ENCODE results near the gene NREP.
"Not testable (repeated sequence)": the region's sequence is repeated elsewhere in the genome, so short reads cannot be mapped to it uniquely, and the experiment has no call there.

NREP gene

GRCh38 chr5:111735583-111736270 is 21.3 kb downstream of the NREP start:
- DNase-seq: peak; percentile 19

DNA sequence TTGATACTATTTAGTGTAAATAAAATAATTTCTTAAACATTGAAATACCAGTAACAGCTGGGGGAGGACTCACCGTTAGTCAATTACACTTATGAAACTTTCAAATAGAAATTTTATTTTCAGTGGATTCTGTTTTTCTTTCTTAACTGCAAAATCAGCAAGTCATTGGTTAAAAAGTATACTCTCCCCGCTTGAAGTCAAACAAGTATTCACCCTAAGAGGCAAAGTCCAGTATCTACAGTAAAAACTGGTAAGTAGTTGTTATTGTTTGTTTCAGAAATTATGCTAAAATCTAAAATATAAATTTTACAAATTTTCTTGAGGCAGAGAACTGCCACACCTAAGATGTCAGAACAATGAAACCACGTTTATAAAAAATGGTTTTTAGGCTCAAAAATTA is 22.4 kb downstream of the NREP start:
- no peak for DNase-seq

DNA sequence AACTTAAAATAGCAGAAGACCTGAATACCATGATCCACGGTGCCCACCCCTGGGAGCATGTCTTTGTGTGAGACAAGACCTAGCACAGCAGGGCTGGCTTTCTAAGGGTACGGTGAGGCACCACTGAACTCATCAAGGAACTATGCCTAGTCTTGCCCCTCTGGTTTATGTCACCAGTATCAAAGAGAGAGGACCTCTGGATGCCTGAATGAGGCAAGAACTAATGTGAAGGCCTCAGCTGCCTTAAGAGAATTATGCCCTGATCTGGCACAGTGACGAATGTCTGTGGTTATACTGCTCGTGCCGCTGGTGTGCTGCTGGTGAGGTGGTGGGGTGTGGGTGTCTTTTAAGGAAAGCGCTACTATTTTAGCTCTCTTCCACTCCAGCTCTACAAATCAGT is 23.0 kb downstream of the NREP start:
- no peak for DNase-seq

- DNase-seq: no peak
Measured at GRCh38 chr5:111733571-111733970, 23.4 kb downstream of the NREP start.

- no peak for DNase-seq
Measured at GRCh38 chr5:111731638-111732037, 25.4 kb downstream of the NREP start.

DNA sequence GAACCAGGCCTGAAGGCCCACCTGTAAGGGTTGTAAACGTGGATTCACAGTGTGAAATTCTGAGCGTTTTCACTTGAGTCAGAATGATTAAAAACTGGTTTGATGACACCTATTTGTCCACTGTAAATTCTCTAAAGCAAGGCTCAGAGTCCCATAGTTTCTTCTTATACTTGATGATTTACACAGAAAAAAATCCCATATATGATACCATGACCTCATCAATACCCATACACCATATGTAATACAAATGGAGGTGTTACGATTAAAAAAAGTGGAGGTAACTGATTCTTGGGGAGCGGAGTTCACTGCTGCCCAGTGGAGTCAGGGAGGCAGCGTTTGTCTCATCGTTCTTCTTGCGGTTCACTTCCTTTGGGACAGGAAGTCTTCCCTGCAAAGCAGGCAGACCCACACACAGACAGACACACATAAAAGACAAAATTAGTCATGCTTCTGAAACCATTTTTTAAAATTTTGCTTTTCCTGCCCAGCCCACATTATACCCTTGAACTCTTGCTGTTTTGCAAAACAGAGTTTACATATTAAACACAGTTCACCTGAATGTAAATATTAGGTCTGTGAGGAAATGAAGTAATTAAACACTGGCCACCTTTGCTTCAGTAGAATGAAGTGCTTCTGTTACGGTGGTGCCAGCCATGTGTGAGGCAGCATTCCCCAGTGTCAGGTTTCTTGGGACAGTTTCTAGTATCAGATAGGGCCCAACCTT is 26.2 kb downstream of the NREP start:
- no peak for DNase-seq

- DNase-seq: no peak
Measured at GRCh38 chr5:111728941-111729340, 28.1 kb downstream of the NREP start.

GRCh38 chr5:111726986-111727385 is 30.0 kb downstream of the NREP start:
- DNase-seq: no peak

GRCh38 chr5:111722140-111722539 is 34.9 kb downstream of the NREP start:
- no peak for DNase-seq

DNA sequence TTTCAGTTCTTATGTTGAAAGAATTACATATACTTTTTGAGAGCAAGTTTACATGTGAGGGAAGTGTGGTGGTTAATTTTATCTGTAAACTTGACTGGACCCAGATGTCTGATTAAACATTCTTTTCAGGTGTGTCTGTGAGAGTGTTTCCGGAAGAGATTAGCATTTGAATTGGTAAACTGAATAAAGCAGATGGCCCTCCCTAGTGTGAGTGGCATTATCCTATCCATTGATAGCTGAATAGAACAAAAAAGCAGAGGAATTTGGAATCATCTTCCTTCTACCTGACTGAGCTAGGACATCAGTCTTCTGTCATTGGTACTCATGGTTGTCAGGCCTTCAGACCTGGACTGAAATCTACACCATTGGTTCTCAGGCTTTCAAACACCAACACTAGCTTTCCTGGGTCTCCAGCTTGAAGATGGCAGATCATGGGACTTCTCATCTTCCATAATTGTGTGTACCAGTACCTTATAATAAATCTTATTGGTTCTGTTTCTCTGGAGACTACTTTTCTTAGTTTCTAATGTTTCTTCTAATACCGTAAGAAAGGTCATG is 36.6 kb downstream of the NREP start:
- DNase-seq: no peak

- DNase-seq: no peak
Measured at GRCh38 chr5:111719773-111720172, 37.2 kb downstream of the NREP start.

DNA sequence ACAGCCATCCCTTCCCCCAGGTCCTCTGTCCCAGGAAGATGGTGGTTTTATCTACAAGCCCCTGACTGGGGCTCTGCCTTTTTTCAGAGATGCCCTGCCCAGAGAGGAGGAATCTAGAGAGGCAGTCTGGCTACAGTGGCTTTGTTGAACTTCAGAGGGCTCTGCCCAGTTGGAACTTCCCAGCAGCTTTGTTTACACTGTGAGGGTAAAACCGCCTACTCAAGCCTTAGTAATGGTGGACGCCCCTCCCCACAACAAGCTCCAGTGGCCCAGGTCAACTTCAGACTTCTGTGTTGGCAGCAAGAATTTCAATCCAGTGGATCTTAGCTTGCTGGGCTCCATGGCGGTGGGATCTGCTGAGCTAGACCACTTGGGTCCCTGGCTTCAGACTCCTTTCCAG is 40.2 kb downstream of the NREP start:
- not testable (repeated sequence) for DNase-seq

DNA sequence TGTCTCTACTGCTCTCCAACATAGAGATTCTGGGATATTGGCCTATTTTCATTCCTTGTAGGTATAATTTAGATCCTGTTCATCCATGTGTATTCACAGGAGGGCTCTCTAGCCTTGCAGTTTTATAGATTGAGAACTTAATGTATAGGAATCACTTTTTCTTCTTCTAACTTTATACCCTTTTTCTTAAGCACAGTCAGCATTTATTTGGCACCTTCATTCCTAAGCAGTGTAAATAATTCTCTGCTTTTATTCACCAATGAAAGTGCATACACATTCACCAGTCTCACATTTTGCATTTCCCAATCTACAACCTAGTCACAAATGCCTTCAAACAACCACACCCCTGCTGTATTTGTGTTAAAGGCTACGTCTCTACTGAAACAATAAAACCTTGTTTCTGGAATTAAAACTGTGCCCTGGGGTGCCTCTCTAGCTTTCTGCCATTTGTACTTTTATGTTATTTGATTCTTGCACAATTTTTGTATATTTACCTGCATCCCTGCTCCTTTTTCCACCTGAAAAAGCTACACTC is 49.3 kb downstream of the NREP start:
- DNase-seq: no peak

- no peak for DNase-seq
Measured at GRCh38 chr5:111706345-111706744, 50.6 kb downstream of the NREP start.

DNA sequence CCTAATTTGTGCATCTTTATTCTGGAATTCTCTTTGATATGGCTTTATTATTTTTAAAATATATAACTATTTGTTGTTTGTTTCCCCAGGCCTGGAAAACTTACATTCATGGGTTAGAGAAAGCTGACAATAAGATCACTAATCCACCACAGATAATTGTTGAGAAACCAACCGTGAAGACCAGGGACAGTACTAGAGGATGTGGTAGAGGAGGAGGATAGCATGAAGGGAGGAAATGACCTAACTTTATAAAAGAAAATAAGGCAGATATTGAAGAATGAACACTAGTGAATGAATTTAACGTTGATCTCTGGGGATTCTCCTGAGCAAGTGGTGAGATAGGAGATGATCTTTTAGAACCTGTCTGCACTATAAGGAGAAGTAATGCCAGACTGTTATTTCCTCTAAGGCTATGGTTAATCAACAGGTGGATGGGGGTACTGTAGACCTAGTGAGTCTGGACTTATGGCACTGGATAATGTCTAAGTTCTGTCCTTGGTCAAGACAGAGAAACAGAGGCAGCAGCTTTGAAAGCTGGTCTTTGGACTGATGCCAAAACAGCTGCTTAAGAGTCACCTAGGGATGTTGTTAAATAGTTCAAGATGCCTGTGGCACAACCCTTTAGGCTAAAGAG is 52.4 kb downstream of the NREP start:
- no peak for DNase-seq

- DNase-seq: no peak
Measured at GRCh38 chr5:111703662-111704061, 53.3 kb downstream of the NREP start.

- DNase-seq: no peak
Measured at GRCh38 chr5:111699976-111700375, 57.0 kb downstream of the NREP start.

DNA sequence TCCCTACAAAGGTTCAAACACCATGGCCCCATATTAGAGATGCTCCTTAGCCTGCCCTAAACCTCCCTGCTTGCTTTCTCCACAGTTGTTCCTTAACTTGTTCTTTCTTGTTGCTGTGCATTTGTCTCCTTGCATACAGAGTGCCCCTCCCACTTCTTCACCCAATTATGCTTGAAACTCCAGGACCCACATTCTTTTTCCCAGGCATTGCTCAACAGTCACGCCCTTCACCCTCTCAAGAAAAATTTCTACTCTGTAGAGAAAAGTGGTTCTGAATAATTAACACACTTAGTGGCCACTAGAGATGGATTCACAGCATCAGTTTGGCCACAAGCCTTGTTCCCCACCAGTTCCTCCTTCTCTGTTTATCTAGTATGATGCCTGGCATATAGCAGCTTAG is 57.7 kb downstream of the NREP start:
- DNase-seq: no peak

DNA sequence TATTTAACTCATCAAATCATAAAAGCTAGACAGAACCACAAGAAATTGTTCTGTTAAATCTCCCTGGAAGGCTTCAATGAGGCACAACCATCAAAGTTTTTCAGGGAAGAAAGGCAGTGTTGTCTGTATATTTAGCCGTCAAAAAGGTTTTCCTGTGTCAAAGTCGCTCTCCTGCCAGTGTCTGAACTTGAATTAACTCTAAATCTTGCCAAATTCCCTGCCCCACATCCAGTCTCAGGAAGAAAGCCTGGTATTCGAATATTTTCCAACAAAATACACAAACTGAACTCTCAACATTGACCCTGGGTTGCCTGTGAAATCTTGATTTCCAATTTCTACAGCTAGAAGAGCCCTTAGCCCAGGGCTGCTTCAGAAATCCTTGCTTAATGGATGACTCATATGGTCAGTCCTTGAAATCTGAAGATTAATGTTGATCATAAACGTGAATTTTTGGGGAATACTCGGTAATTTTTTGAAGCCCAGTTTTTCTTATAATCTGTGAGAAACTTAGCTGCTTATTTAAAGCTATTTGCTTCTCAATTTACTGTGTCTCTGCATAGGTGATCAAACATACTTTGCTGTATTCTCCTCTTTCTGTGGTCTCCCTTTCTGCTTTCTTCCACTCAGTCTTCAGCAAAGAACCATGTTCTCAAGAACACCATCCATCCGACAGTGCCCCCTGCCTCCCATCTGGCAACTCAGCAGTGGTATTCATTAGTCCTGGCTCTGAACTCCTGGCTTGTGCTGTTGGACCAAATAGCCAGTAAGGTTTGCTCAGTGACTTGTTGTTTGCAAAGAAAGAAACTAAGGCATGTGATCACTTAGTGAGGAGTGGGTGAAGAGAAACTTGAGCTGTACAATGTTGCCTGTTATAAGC is 58.9 kb downstream of the NREP start:
- DNase-seq: no peak

- DNase-seq: no peak
Measured at GRCh38 chr5:111697215-111697614, 59.8 kb downstream of the NREP start.

DNA sequence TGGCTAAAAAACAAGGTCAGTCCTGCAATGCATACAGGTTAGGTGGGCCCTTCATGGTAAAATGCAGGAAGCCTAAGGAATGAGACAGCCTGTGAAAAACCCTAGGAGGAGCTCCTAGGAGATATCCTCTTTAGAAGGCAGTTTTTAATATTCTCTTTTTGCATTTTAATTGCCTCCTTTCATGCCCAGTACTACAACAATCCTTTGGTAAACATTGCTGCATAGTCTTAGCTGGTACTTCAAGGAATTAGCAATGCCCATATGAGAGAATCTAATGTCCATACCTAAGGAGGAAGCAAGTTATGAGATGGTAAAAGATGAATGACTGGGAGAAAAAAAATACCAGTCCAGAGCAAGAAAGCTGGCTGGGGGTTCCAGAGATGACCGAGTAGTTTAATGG is 61.0 kb downstream of the NREP start:
- DNase-seq: no peak

- no peak for DNase-seq
Measured at GRCh38 chr5:111694133-111694532, 62.9 kb downstream of the NREP start.

GRCh38 chr5:111691914-111692313 is 65.1 kb downstream of the NREP start:
- DNase-seq: no peak
